Iris pigment epithelial cell (primary cell): Measurements from ENCODE around the gene PTPRCAP.

ENCODE experiments used
- DNase-seq: peaks from one replicate; pipeline ENCODE4 v3.0.0-alpha.2; 2011; ENCODE audit warnings: low read depth

PTPRCAP gene

GRCh38 chr11:67423891-67424613, 13.4 kb downstream of the PTPRCAP start:
- no peak for DNase-seq

- DNase-seq: no peak
Measured at GRCh38 chr11:67423466-67423865, 14.0 kb downstream of the PTPRCAP start.

- no peak for DNase-seq
Measured at GRCh38 chr11:67422891-67423290, 14.6 kb downstream of the PTPRCAP start.

DNA sequence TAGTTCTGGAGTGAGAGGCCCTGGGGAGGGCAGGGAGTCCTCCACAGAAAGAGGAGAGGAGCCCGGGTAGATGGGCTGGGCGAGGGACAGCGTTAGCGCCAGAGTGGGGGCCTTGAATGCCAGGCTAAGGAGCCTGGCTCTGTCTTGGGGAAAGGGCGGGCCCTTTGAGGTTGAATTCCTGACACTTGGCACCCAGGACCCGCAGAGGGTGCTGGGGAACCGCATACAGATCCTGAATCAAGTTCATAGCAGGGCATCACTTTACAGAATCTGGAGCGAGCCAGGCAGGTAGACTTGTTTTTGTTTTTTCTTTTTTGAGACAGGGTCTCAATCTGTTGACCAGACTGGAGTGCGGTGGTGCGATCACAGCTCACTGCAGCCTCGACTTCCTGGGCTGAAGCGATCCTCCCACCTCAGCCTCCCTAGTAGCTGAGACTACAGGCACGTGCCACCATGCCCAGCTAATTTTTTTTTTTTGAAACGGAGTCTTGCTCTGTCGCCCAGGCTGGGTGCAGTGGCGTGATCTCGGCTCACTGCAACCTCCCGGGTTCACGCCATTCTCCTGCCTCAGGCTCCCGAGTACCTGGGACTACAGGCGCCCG, 16.0 kb downstream of the PTPRCAP start:
- DNase-seq: no peak

DNA sequence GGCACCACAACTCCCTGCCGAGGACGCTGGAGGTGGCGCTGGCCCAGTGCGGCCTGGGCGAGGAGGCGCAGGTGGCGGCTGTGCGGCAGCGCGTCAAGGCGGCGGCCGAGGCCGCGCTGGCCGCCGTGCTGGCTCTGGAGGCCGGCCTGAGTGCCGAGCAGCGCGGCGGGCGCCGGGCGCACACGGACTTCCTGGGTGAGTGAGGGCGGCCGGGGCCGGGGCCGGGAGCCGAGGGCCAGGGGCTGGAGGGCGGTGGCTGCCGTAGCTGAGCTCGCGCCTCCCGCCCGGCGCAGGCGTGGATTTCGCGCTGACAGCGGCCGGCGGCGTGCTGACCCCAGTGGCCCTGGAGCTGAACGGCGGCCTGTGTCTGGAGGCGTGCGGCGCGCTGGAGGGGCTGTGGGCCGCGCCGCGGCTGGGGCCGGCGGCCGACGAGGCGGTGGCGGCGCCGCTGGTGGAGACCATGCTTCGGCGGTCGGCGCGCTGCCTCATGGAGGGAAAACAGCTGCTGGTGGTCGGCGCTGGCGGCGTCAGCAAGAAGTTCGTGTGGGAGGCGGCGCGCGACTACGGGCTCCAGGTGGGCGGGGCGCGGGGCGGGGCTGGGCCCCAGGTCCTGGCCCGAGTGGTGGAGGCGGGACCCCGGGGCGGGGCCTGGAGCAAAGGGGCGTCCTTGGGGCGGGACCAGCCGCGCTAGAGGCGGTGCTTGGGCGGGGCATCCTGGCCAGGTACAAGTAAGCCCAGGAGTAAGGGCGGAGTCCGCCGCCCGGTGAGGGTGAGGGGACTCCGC, 16.6 kb downstream of the PTPRCAP start:
- peak; percentile 89 for DNase-seq

GRCh38 chr11:67420147-67420645, 17.3 kb downstream of the PTPRCAP start:
- DNase-seq: no peak

DNA sequence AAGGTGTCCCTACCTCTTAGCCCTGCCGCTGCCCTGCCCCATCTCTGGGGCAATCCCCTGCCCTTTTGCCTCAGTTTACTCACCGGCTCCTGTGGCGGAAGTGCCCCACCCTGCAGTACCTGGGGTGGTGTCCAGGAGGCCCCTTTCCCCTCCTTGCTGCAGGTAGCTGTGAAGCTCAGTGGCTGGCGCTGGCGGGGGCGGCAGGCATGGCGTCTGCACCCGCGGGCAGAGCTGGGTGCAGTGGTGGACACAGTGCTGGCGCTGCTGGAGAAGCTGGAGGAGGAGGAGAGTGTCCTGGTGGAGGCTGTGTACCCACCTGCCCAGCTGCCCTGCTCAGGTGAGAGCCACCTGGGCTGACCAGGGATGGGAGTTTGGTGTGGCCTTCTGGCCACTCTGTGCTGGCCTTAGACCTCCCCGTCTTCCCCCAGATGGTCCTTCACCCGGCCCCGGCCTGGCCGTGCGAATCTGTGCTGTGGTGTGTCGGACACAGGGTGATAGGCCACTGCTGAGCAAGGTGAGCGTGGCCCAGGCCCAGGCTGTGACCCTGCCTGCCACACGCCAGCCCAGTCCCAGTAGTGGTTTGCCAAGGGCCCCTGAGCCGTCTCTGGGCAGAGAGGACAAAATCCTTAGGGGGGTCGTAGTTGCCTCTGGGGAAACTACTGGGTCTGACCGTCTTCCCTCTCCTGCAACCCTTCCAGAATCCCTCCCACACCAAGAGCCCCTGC, 18.0 kb downstream of the PTPRCAP start:
- no peak for DNase-seq

GRCh38 chr11:67418476-67419281, 18.8 kb downstream of the PTPRCAP start:
- no peak for DNase-seq

- DNase-seq: no peak
Measured at GRCh38 chr11:67417425-67417824, 20.1 kb downstream of the PTPRCAP start.

GRCh38 chr11:67416416-67417335, 20.8 kb downstream of the PTPRCAP start:
- peak; percentile 29 for DNase-seq

GRCh38 chr11:67415501-67416304, 21.8 kb downstream of the PTPRCAP start, which contains the start of gene CARNS1:
CARNS1 (plus strand) TSS chr11:67415678; CDS start chr11:67416200, 522 bp downstream.
- no peak for DNase-seq

- no peak for DNase-seq
Measured at GRCh38 chr11:67413266-67413849, 24.1 kb downstream of the PTPRCAP start.

- no peak for DNase-seq
Measured at GRCh38 chr11:67412495-67413179, 24.8 kb downstream of the PTPRCAP start.

DNA sequence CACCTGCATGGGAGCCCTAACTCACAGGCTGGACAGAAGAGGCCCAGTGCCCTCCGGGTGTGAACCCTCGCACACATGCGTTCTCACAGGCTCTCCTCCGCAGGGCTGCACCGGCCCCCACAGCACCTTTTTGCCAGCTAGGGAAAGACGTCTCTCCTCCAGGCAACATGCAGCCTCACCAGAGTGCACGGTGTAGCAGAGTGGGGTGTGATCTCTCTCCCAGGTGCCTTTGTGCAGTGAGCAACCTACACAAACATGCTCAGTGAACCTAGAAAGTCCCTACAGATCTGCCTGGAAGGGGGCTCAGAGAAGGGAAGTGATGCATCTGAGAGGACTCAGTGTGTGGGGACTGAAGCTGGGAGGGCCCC, 25.7 kb downstream of the PTPRCAP start:
- no peak for DNase-seq

DNA sequence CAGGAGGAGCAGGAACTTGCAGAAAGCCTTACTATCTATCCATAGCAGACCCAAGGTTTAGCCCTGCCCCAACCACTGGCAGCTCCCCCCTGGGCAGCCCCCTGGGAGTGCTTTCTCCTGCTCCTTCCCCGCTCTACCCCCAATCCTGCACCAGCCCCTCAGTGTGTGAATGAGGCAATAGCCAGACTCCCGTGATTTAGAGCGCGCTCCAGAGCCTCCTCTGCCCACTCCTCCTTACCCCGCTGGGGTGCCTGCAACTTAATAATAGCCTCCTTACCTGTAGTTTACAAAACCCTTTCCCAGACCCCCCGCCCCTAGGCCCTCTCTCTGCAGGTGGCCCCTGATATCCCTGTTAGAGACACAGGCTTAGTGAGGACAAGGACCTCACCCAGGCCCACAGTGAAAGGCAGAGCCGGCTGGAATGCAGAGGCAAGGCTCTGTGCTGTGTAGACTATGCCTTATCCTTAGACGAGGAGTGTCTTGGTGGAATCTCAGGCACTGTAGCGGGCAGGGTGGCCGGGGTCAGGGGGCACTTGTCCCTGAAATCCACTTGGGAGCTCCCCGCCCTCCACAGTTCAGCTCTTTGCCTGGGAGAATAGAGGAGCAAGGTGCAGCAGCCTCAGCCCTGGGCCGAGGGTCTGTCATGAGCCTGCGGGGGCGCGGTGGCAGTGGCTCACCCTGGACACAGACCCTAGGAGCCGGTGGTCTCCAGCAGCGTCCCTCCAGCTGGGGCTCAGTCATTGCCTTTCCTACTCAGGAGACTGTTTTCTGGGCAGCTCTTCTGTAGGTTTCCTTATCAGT, 26.3 kb downstream of the PTPRCAP start:
- DNase-seq: no peak

DNA sequence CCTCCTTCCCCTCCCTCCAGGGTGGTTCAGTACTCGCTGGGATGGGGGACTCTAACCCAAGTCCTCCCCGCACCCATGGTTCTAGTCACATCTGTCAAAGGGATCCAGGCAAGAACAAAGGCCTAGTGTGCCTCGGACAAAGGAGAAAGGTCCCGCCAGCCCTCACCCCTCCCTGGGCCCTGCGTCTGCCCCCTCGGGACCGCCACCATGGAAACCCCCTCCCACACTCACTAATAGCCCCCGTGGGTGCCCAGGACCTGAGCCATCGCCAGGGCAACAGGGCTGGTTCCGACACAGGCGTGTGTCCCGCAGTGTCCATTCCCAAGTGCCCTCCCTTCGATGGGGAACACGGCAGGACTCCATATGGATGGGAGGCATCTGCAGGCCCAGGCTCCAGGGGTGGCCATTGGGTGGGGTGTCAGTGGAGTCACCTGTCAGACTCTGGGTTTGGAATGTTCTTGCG, 27.1 kb downstream of the PTPRCAP start:
- DNase-seq: no peak

DNA sequence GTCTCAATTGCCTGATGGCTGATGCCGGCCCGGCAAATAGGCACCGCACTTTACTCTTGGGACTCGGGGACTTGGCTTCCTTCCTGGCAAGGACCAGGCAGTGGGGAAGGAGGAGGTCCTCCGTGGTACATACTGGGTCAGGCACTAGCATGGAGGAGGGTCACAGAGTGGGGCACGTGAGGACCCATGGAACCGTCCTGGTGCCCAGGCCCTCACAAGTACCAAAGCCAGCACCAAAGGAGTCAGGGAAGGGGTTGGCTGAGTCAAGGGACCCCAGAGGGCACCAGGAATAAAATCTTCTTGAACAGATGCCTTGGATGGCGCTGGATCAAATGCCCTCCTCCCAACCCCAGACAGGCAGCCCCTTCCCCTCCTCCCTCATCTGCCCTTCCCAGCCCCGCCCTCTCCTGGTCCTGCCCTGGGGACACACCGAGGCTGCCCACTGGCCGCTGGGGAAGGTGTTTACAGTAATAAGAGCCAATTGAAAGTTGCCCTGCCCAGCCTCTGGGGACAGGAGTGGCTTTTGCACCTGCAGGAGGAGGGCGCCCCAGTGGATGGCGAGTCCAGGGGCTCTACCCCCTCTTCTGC, 27.6 kb downstream of the PTPRCAP start:
- no peak for DNase-seq
